HUES6 (cell line): ENCODE data around the gene TIA1.
"Not testable (repeated sequence)": the region's sequence is repeated elsewhere in the genome, so short reads cannot be mapped to it uniquely, and the experiment has no call there.

ENCODE experiments used
- H3K27ac ChIP-seq: 2 replicates; pipeline ENCODE4 v1.7.0; 2013; ENCODE audit warnings: low read depth, mild to moderate bottlenecking, low read length, inconsistent platforms
- H3K27me3 ChIP-seq: 2 replicates; pipeline ENCODE4 v1.6.1; 2013; ENCODE audit warnings: low read length; ENCODE audit not compliant: control insufficient read depth, insufficient read depth
- H3K36me3 ChIP-seq: 2 replicates; pipeline ENCODE4 v1.6.1; 2013; ENCODE audit warnings: low read length; ENCODE audit not compliant: control insufficient read depth, insufficient read depth
- H3K4me1 ChIP-seq: 2 replicates; pipeline ENCODE4 v1.6.1; 2013; ENCODE audit warnings: low read length; ENCODE audit not compliant: control insufficient read depth, insufficient read depth
- H3K4me3 ChIP-seq: 2 replicates; pipeline ENCODE4 v1.5.1; 2013; ENCODE audit warnings: low read depth, low read length
- H3K9ac ChIP-seq: one replicate; pipeline ENCODE4 v1.6.1; 2013; ENCODE audit warnings: mild to moderate bottlenecking, low read length
- H3K9me3 ChIP-seq: 2 replicates; pipeline ENCODE4 v1.6.1; 2013; ENCODE audit warnings: low read depth, low read length; ENCODE audit not compliant: control insufficient read depth, insufficient read depth

TIA1 gene

DNA sequence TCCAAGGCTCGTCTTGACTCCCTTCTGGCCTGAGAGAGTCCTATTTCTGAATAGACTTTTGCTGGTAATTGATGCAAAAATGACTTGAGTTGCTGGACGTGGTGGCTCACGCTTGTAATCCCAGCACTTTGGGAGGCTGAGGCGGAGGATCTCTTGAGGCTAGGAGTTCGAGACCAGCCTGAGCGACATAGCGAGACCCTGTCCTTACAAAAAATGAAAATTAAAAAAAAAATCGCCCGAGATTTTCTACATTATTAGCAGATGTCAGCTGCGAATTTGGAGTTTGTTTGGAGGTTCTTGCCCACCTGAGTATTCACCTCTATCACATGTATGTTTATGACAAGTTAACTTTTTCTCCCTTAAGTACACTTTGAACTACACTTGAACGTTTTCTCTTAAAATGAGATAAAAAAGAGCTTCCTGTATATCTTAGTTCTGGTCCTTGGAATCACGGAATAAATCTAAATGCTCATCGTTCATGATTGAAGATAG is 57.1 kb downstream of the TIA1 start:
- no peaks in the 10 kb centered on the region for H3K36me3 ChIP-seq
- peak overlapping the region; percentile 72 for H3K9ac ChIP-seq
- H3K4me1 ChIP-seq: no peaks in the 10 kb centered on the region
- no peaks in the 10 kb centered on the region for H3K9me3 ChIP-seq
- no peak overlapping the region for H3K27ac ChIP-seq
- no peaks in the 10 kb centered on the region for H3K27me3 ChIP-seq
- H3K4me3 ChIP-seq: peak overlapping the region; percentile 94

DNA sequence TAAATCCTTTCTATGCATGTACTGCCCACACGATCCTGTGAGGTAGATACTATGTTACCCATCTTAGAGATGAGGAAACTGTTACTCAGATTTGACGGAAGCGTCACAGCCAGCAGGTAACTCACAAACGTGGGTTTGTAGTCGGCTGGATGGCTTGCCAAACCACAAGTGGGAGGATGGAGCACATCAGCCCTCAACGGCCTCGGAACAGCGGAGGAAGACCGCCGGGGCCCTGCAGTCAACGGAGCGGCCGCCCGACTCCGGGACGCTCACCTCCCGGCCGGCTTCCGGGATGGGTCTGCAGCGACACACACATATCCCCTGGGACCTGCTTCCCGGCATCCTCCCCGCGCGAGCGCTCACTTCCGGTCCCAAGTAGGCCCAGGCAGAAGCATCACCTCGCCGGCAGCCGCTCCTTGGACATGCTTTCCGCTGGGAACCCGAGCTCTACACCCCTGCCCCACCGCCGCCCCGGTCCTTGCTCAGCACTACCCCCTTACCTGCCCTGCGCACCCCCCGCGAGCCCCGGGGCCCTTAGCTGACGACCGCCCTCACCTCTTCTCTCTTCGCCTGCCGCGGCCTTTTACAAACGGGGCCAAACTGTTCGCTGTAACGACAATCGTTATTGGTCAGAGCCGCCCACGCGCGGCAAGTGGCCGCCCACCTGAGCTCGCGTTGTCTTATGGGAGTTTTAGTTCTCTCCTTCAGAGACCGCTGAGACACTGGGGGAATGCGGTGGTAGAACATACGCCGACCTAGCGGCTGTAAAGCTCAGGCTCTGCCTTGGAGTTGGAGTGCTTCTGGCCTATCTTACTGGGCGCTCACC is 57.8 kb downstream of the TIA1 start, which contains the start of gene C2orf42:
Gene C2orf42, minus strand, starts transcription at position 602 of the 826 bp plus-strand sequence. CDS start 9,034 bp downstream, outside the sequence.
- Histone ChIP-seq H3K9ac (peak within 1 kb of the TSS; percentile 72), H3K4me1 (no peaks in the 10 kb centered on the region), H3K9me3 (no peaks in the 10 kb centered on the region), H3K27me3 (no peaks in the 10 kb centered on the region), H3K4me3 (peak within 1 kb of the TSS; percentile 94), H3K36me3 (no peaks in the 10 kb centered on the region), H3K27ac (peak within 1 kb of the TSS; percentile 76)

DNA sequence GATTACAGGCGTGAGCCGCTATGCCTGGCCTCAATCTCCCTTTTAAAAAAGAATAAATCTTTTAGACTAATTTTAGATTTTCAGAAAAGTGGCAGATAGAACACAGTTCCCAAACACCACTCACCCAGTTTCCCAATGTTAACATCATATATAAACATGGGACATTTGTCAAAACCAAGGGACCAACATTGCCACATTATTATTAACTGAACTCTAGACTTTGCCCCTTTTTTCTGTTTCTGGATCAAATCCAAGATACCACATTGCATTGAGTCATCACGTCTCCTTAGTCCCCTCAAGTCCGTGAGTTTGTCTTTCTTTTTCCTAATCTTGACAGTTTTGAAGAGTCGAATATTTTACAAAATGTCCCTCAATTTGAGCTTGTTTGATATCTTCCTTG is 60.0 kb downstream of the TIA1 start:
- H3K36me3 ChIP-seq: no peaks in the 10 kb centered on the region
- no peaks in the 10 kb centered on the region for H3K9me3 ChIP-seq
- H3K4me1 ChIP-seq: no peaks in the 10 kb centered on the region
- H3K9ac ChIP-seq: no peak overlapping the region
- H3K27ac ChIP-seq: no peak overlapping the region
- H3K4me3 ChIP-seq: no peak overlapping the region
- no peaks in the 10 kb centered on the region for H3K27me3 ChIP-seq

DNA sequence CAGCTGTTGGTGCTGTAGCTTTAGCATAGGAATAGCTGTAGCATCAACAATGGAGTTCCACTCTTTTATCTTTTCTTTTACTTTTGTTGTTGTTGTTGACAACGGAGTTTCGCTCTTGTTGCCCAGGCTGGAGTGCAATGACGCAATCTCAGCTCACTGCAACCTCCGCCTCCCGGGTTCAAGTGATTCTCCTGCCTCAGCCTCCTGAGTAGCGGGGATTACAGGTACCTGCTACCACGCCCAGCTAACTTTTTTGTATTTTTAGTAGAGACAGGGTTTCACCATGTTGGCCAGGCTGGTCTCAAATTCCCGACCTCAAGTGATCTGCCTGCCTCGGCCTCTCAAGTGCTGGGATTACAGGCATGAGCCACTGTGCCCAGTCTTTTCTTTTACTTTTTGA is 61.3 kb downstream of the TIA1 start:
- H3K4me1 ChIP-seq, H3K9me3 ChIP-seq, H3K27me3 ChIP-seq, H3K27ac ChIP-seq, H3K4me3 ChIP-seq, H3K36me3 ChIP-seq, H3K9ac ChIP-seq: not testable (repeated sequence)

DNA sequence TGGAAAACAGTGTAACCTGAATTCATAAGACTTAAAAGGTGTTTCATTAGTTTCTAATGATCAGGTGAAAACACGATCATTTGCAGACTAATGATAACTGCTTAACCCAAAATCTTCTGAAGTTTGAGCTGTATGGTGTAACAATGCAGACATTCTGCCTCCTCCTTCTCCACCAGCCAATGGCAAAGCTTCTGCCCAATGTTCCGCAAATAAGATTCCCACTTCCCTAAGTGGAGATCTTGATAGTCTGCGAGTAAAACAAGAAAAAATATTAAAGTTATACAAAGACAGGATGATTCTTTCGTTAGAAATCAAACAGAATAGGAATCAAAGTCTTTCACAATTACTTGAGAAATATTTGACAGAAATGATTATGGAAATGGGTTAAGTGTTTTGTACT is 65.7 kb downstream of the TIA1 start:
- no peaks in the 10 kb centered on the region for H3K27me3 ChIP-seq
- H3K9ac ChIP-seq: no peak overlapping the region
- H3K9me3 ChIP-seq: no peaks in the 10 kb centered on the region
- H3K36me3 ChIP-seq: peaks cover 12% of the 10 kb centered on the region
- no peak overlapping the region for H3K4me3 ChIP-seq
- H3K4me1 ChIP-seq: no peaks in the 10 kb centered on the region
- H3K27ac ChIP-seq: no peak overlapping the region

DNA sequence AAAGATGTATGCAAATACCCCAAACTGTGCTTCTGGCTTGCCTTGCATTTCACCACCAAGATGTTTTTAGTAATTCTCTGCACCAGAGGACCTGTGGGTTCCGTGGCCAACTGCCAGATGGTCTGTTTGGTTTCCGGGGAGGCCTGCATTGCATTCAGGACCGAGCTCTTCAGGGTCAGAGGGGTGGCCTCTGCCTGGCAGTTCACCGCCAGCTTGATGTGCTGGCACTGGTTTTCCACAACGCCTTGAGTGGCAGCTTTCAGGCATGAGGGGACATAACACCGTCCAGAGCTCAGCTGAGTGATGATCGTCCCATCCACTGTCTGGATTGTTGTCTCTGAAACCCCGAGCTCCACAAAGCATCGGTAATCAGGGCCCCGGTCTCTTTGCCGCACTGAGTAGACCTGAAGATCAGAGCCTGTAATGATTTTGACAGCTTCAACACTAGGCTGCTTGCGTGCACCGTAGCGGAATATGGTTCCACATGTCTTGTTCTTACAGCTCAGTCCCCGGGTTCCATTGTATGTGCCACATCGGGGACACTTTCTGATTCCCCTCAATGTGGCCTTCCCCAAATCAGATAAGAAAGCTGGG is 67.0 kb downstream of the TIA1 start:
- H3K27me3 ChIP-seq: no peaks in the 10 kb centered on the region
- H3K36me3 ChIP-seq: peaks cover 18% of the 10 kb centered on the region
- H3K4me1 ChIP-seq: no peaks in the 10 kb centered on the region
- no peak overlapping the region for H3K9ac ChIP-seq
- no peaks in the 10 kb centered on the region for H3K9me3 ChIP-seq
- no peak overlapping the region for H3K27ac ChIP-seq
- no peak overlapping the region for H3K4me3 ChIP-seq

DNA sequence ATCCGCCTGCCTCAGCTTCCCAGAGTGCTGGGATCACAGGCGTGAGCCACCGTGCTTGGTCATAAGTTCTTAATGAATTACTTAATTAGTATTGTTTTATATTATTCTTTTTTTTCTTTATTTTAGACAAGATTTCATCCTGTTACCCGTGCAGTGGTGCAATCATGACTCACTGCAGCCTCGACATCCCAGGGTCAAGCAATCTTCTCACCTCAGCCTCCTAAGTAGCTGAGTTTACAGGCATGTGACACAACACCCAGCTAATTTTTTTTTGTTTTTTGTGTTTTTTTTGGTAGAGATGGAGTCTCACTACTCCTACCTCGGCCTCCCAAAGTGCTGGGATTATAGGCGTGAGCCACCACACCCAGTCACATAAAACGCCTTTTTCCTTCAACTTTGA is 74.9 kb downstream of the TIA1 start:
- H3K4me3 ChIP-seq: no peak overlapping the region
- no peak overlapping the region for H3K27ac ChIP-seq
- no peaks in the 10 kb centered on the region; the same call in 1 of the 2 replicates for H3K4me1 ChIP-seq
- H3K27me3 ChIP-seq: no peaks in the 10 kb centered on the region
- H3K36me3 ChIP-seq: peaks cover 25% of the 10 kb centered on the region
- no peak overlapping the region for H3K9ac ChIP-seq
- H3K9me3 ChIP-seq: no peaks in the 10 kb centered on the region

- H3K36me3 ChIP-seq: peaks cover 26% of the 10 kb centered on the region
- not testable (repeated sequence) for H3K4me3 ChIP-seq, H3K27ac ChIP-seq, H3K9me3 ChIP-seq, H3K4me1 ChIP-seq, H3K9ac ChIP-seq, H3K27me3 ChIP-seq
Observed at GRCh38 chr2:70169654-70170245, 78.7 kb downstream of the TIA1 start.

DNA sequence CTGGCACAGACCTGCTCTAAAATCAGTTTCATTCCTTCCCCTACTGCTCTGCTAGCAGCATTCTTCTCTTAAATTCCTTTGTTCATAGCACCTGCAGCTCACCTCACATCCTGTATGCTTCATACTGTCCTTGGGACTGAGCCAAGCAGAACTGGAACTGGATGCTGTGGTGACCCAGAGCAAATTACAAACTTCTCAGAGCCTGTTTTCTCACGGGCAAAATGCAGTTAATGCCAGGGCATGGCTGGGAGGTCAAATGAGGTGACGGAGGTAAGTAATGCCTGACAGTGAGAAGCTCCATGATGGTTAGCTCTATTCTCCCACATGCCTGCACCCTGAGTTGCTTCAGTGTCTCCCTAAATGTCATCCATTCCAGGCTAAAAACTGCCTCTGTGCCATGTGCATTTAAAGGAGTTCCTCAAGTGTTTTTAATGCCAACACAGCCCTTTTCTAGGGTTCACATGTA is 87.3 kb downstream of the TIA1 start:
- Histone ChIP-seq H3K36me3 (peaks cover 26% of the 10 kb centered on the region), H3K9me3 (no peaks in the 10 kb centered on the region), H3K27ac (no peak overlapping the region), H3K4me1 (no peaks in the 10 kb centered on the region), H3K9ac (no peak overlapping the region), H3K4me3 (no peak overlapping the region), H3K27me3 (no peaks in the 10 kb centered on the region)

DNA sequence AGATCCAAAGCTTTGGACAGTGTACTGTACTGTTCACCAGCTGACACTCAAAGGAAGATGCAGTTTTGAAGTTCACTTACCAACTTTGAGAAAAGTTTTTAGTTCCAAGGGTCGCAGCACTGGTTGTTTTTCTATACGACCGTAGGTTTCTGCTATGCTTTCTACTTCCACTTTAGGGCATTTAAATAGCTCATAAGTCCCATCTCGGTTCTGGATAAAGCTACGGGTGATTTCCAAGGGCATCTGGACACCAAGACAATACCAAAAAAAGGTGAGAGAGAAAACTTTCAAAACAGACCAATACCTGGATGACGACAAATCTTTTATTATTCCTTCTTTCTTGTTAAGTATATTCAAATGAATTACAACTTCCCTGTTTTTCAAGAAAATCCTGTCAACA is 87.9 kb downstream of the TIA1 start:
- H3K27ac ChIP-seq: no peak overlapping the region
- peaks cover 26% of the 10 kb centered on the region for H3K36me3 ChIP-seq
- H3K9me3 ChIP-seq: no peaks in the 10 kb centered on the region
- no peak overlapping the region for H3K9ac ChIP-seq
- H3K27me3 ChIP-seq: no peaks in the 10 kb centered on the region
- no peak overlapping the region for H3K4me3 ChIP-seq
- H3K4me1 ChIP-seq: no peaks in the 10 kb centered on the region
